Duodenal mucosa (tissue), 2 donors: ENCODE measurements around the gene RAMP1.

Experiments used
- H3K27ac ChIP-seq: one replicate; pipeline ENCODE4 v1.7.0; 2013; ENCODE audit warnings: low read depth, low read length
- H3K27me3 ChIP-seq, 2 donors: one replicate each; pipeline ENCODE4 v1.7.0; 2013; ENCODE audit warnings: low read length in 2 of 2, control low read depth in 1 of 2; ENCODE audit not compliant: insufficient read depth in 2 of 2, control insufficient read depth in 1 of 2
- H3K36me3 ChIP-seq, 2 donors: one replicate each; pipeline ENCODE4 v1.7.0; 2013; ENCODE audit warnings: low read length in 2 of 2, control low read depth in 1 of 2; ENCODE audit not compliant: insufficient read depth in 2 of 2, control insufficient read depth in 1 of 2
- H3K4me1 ChIP-seq, 2 donors: one replicate each; pipeline ENCODE4 v1.7.0; 2013; ENCODE audit warnings: low read length in 2 of 2, control low read depth in 1 of 2; ENCODE audit not compliant: insufficient read depth in 2 of 2, control insufficient read depth in 1 of 2
- H3K4me3 ChIP-seq, 2 donors: one replicate each; pipeline ENCODE4 v1.7.0; 2013; ENCODE audit warnings: low read length in 2 of 2, low read depth in 1 of 2
- H3K9ac ChIP-seq, 2 donors: one replicate each; pipeline ENCODE4 v1.7.0; 2013; ENCODE audit warnings: low read length in 2 of 2, low read depth in 1 of 2
- H3K9me3 ChIP-seq, 2 donors: one replicate each; pipeline ENCODE4 v1.7.0; 2013; ENCODE audit warnings: low read length in 2 of 2, control low read depth in 1 of 2; ENCODE audit not compliant: control insufficient read depth in 1 of 2

RAMP1 gene

GRCh38 chr2:237868631-237869342 lies 9.4 kb downstream of the RAMP1 start:
- peaks cover 27 to 28% of the 10 kb centered on the region in 2 donors for H3K4me1 ChIP-seq

GRCh38 chr2:237869343-237870102 lies 10.1 kb downstream of the RAMP1 start:
- Histone ChIP-seq H3K9me3 (no peaks in the 10 kb centered on the region), H3K9ac (no peak overlapping the region), H3K36me3 (peaks cover 0 to 2% of the 10 kb centered on the region in 2 donors), H3K27me3 (no peaks in the 10 kb centered on the region), H3K4me1 (peaks cover 20% of the 10 kb centered on the region in 2 donors), H3K4me3 (no peak overlapping the region), H3K27ac (no peak overlapping the region)

More at GRCh38 chr2:237868631-237869342, 9.4 kb downstream of the RAMP1 start:
- H3K36me3 ChIP-seq, result no peaks in the 10 kb centered on the region
- no peak overlapping the region for H3K27ac ChIP-seq
- no peaks in the 10 kb centered on the region for H3K9me3 ChIP-seq
- H3K9ac ChIP-seq, result no peak overlapping the region
- H3K27me3 ChIP-seq, result no peaks in the 10 kb centered on the region
- H3K4me3 ChIP-seq, result no peak overlapping the region

- no peaks in the 10 kb centered on the region for H3K27me3 ChIP-seq
- H3K9ac ChIP-seq, result no peak overlapping the region
- H3K4me1 ChIP-seq, result peaks cover 14 to 15% of the 10 kb centered on the region in 2 donors
- H3K4me3 ChIP-seq, result no peak overlapping the region
- peaks cover 0 to 3% of the 10 kb centered on the region in 2 donors for H3K36me3 ChIP-seq
- no peak overlapping the region for H3K27ac ChIP-seq
- H3K9me3 ChIP-seq, result no peaks in the 10 kb centered on the region
Observed at GRCh38 chr2:237870126-237870525, 10.7 kb downstream of the RAMP1 start.

GRCh38 chr2:237870754-237871651 lies 11.6 kb downstream of the RAMP1 start:
- Histone ChIP-seq H3K27me3 (no peaks in the 10 kb centered on the region), H3K27ac (no peak overlapping the region), H3K4me1 (peaks cover 5 to 7% of the 10 kb centered on the region in 2 donors), H3K4me3 (no peak overlapping the region), H3K36me3 (peaks cover 0 to 3% of the 10 kb centered on the region in 2 donors), H3K9me3 (no peaks in the 10 kb centered on the region), H3K9ac (no peak overlapping the region)

- Histone ChIP-seq H3K9me3 (no peaks in the 10 kb centered on the region), H3K4me1 (no peaks in the 10 kb centered on the region), H3K9ac (no peak overlapping the region), H3K27ac (no peak overlapping the region), H3K4me3 (no peak overlapping the region), H3K27me3 (no peaks in the 10 kb centered on the region), H3K36me3 (peaks cover 0 to 3% of the 10 kb centered on the region in 2 donors)
Observed at GRCh38 chr2:237872178-237872887, 12.9 kb downstream of the RAMP1 start.

GRCh38 chr2:237873421-237873831 lies 14.0 kb downstream of the RAMP1 start:
- H3K27ac ChIP-seq, result no peak overlapping the region
- H3K4me3 ChIP-seq, result no peak overlapping the region
- H3K36me3 ChIP-seq, result peaks cover 0 to 3% of the 10 kb centered on the region in 2 donors
- H3K9ac ChIP-seq, result no peak overlapping the region
- no peaks in the 10 kb centered on the region for H3K27me3 ChIP-seq
- no peaks in the 10 kb centered on the region for H3K4me1 ChIP-seq
- H3K9me3 ChIP-seq, result no peaks in the 10 kb centered on the region

- no peak overlapping the region for H3K9ac ChIP-seq
- H3K4me3 ChIP-seq, result no peak overlapping the region
- H3K9me3 ChIP-seq, result no peaks in the 10 kb centered on the region
- peaks cover 0 to 3% of the 10 kb centered on the region in 2 donors for H3K36me3 ChIP-seq
- no peak overlapping the region for H3K27ac ChIP-seq
- no peaks in the 10 kb centered on the region for H3K27me3 ChIP-seq
- no peaks in the 10 kb centered on the region for H3K4me1 ChIP-seq
Observed at GRCh38 chr2:237873897-237874551, 14.6 kb downstream of the RAMP1 start.

GRCh38 chr2:237874585-237875161 lies 15.2 kb downstream of the RAMP1 start:
- Histone ChIP-seq H3K27ac (no peak overlapping the region), H3K27me3 (no peaks in the 10 kb centered on the region), H3K36me3 (peaks cover 0 to 3% of the 10 kb centered on the region in 2 donors), H3K4me1 (no peaks in the 10 kb centered on the region), H3K9me3 (no peaks in the 10 kb centered on the region), H3K9ac (no peak overlapping the region), H3K4me3 (no peak overlapping the region)
